GM19043 (cell line): ENCODE results near the gene RAB20.
"Not testable (repeated sequence)": the region's sequence is repeated elsewhere in the genome, so short reads cannot be mapped to it uniquely, and the experiment has no call there.

ENCODE experiments used
- ATAC-seq: cut with Tn5 transposase; IDR thresholded peaks from one replicate; pipeline ENCODE4 v1.9.1; 2021; ENCODE audit warnings: low read depth; ENCODE audit not compliant: unreplicated experiment

RAB20 gene

GRCh38 chr13:110495881-110496280 is 65.6 kb downstream of the RAB20 start:
- no peak for ATAC-seq

- ATAC-seq: no peak
Observed at GRCh38 chr13:110495376-110495775, 66.1 kb downstream of the RAB20 start.

- ATAC-seq: no peak
Observed at GRCh38 chr13:110493613-110494012, 67.9 kb downstream of the RAB20 start.

- no peak for ATAC-seq
Observed at GRCh38 chr13:110492679-110493593, 68.6 kb downstream of the RAB20 start.

- no peak for ATAC-seq
Observed at GRCh38 chr13:110491869-110492678, 69.4 kb downstream of the RAB20 start.

- no peak for ATAC-seq
Observed at GRCh38 chr13:110490009-110490770, 71.3 kb downstream of the RAB20 start.

GRCh38 chr13:110486880-110487279 is 74.6 kb downstream of the RAB20 start:
- ATAC-seq: not testable (repeated sequence)

- ATAC-seq: no peak
Observed at GRCh38 chr13:110486061-110486715, 75.3 kb downstream of the RAB20 start.

GRCh38 chr13:110485604-110486003 is 75.9 kb downstream of the RAB20 start:
- no peak for ATAC-seq

GRCh38 chr13:110484290-110485048 is 77.1 kb downstream of the RAB20 start:
- no peak for ATAC-seq

- ATAC-seq: no peak
Observed at GRCh38 chr13:110483386-110483968, 78.0 kb downstream of the RAB20 start.

GRCh38 chr13:110480161-110480560 is 81.4 kb downstream of the RAB20 start:
- ATAC-seq: no peak

- ATAC-seq: no peak
Observed at GRCh38 chr13:110479648-110480047, 81.9 kb downstream of the RAB20 start.

- ATAC-seq: no peak
Observed at GRCh38 chr13:110479215-110479545, 82.3 kb downstream of the RAB20 start.

- ATAC-seq: no peak
Observed at GRCh38 chr13:110478405-110479214, 82.9 kb downstream of the RAB20 start.

- ATAC-seq: no peak
Observed at GRCh38 chr13:110477706-110478245, 83.7 kb downstream of the RAB20 start.

GRCh38 chr13:110476220-110476617 is 85.3 kb downstream of the RAB20 start:
- no peak for ATAC-seq

GRCh38 chr13:110475550-110476219 is 85.8 kb downstream of the RAB20 start:
- no peak for ATAC-seq
